ENCODE measurements around the gene ASF1A.

ASF1A gene

GRCh38 chr6:118952683-118953082 is 58.7 kb downstream of the ASF1A start:
- Histone ChIP-seq H3K27me3 (no peaks in the 10 kb centered on the region), H3K27ac (no peak overlapping the region), H3K36me3 (no peaks in the 10 kb centered on the region), H3K4me1 (no peaks in the 10 kb centered on the region), H3K4me3 (no peak overlapping the region), H3K9me3 (peaks cover 0 to 12% (median 5%) of the 10 kb centered on the region in 3 donors)
- intact Hi-C loops (cut with DNase I; ENCODE audit: low total_unique reads) = no loop called here
- no peak for TF ChIP-seq CTCF (IDR thresholded peaks at IDR 0.05)
- no peak for DNase-seq

GRCh38 chr6:118953391-118953790 is 59.4 kb downstream of the ASF1A start:
- no peak for DNase-seq
- intact Hi-C loops (cut with DNase I; ENCODE audit: low total_unique reads) = no loop called here
- Histone ChIP-seq H3K9me3 (peaks cover 0 to 11% (median 0%) of the 10 kb centered on the region in 3 donors), H3K4me3 (no peak overlapping the region), H3K36me3 (no peaks in the 10 kb centered on the region), H3K4me1 (no peaks in the 10 kb centered on the region), H3K27me3 (no peaks in the 10 kb centered on the region), H3K27ac (no peak overlapping the region)
- TF ChIP-seq CTCF (IDR thresholded peaks at IDR 0.05) = no peak
